ENCODE data around the gene COL5A1.
"Not testable (repeated sequence)": the region's sequence is repeated elsewhere in the genome, so short reads cannot be mapped to it uniquely, and the experiment has no call there.

COL5A1 gene

GRCh38 chr9:134842321-134842720 lies 200.7 kb downstream of the COL5A1 start:
- DNase-seq = no peak

GRCh38 chr9:134843740-134844139 lies 202.1 kb downstream of the COL5A1 start:
- DNase-seq = no peak

- no peak for DNase-seq
These were observed 203.2 kb downstream of the COL5A1 start for GRCh38 chr9:134844821-134845220.

- DNase-seq = no peak
These were observed 204.6 kb downstream of the COL5A1 start for GRCh38 chr9:134846187-134846586.

GRCh38 chr9:134846699-134847098 lies 205.1 kb downstream of the COL5A1 start:
- DNase-seq = no peak

GRCh38 chr9:134847138-134847537 lies 205.5 kb downstream of the COL5A1 start:
- DNase-seq = no peak

GRCh38 chr9:134847752-134848432 lies 206.3 kb downstream of the COL5A1 start:
- DNase-seq = no peak

- no peak for DNase-seq
These were observed 206.9 kb downstream of the COL5A1 start for GRCh38 chr9:134848504-134848903.

GRCh38 chr9:134850611-134851010 lies 209.0 kb downstream of the COL5A1 start:
- DNase-seq = no peak

- DNase-seq = no peak
These were observed 209.4 kb downstream of the COL5A1 start for GRCh38 chr9:134851020-134851419.

- no peak for DNase-seq
These were observed 211.5 kb downstream of the COL5A1 start for GRCh38 chr9:134852906-134853654.

GRCh38 chr9:134853893-134854292 lies 212.3 kb downstream of the COL5A1 start:
- no peak for DNase-seq

GRCh38 chr9:134854541-134854981 lies 213.0 kb downstream of the COL5A1 start:
- no peak for DNase-seq

- no peak for DNase-seq
These were observed 213.8 kb downstream of the COL5A1 start for GRCh38 chr9:134855231-134855899.

GRCh38 chr9:134855900-134856377 lies 214.3 kb downstream of the COL5A1 start:
- no peak for DNase-seq

GRCh38 chr9:134857451-134857850 lies 215.8 kb downstream of the COL5A1 start:
- not testable (repeated sequence) for DNase-seq

- peak in 1 of 5 experiments; percentile 58 for DNase-seq
These were observed 216.6 kb downstream of the COL5A1 start for GRCh38 chr9:134858051-134858841.

GRCh38 chr9:134860510-134860909 lies 218.9 kb downstream of the COL5A1 start:
- no peak for DNase-seq

- DNase-seq = no peak
These were observed 220.2 kb downstream of the COL5A1 start for GRCh38 chr9:134861595-134862334.

GRCh38 chr9:134863306-134863902 lies 221.8 kb downstream of the COL5A1 start:
- no peak for DNase-seq

All from T-helper 2 cell (primary cell).